Fibroblast of mammary gland (primary cell): ENCODE data around the gene RNF31.
"Not testable (repeated sequence)": the region's sequence is repeated elsewhere in the genome, so short reads cannot be mapped to it uniquely, and the experiment has no call there.

Experiments
- DNase-seq: peaks from one replicate; pipeline ENCODE4 v3.0.0-alpha.2; 2010; ENCODE audit warnings: low read depth
- H3K4me3 ChIP-seq: 2 replicates; pipeline ENCODE4 v1.5.1; 2011; ENCODE audit warnings: low read depth, mild to moderate bottlenecking, low read length, moderate library complexity; ENCODE audit not compliant: control insufficient read depth
- CTCF ChIP-seq: conservative IDR thresholded peaks from 2 replicates; pipeline ENCODE4 v1.5.1; 2011; ENCODE audit warnings: low read depth, low read length, inconsistent platforms; ENCODE audit not compliant: control insufficient read depth, insufficient read depth

Gene RNF31

GRCh38 chr14:24196071-24197055, 49.1 kb downstream of the RNF31 start:
- DNase-seq: peak; percentile 24
- peak overlapping the region; percentile 69 for H3K4me3 ChIP-seq
- TF ChIP-seq CTCF: no peak

GRCh38 chr14:24197056-24197450, 49.8 kb downstream of the RNF31 start:
- no peak for DNase-seq
- TF ChIP-seq CTCF: no peak
- H3K4me3 ChIP-seq: no peak overlapping the region

- DNase-seq: no peak
- no peak overlapping the region for H3K4me3 ChIP-seq
- TF ChIP-seq CTCF: no peak
Measured at GRCh38 chr14:24198814-24199524, 51.7 kb downstream of the RNF31 start.

GRCh38 chr14:24202538-24202937, 55.2 kb downstream of the RNF31 start:
- DNase-seq, H3K4me3 ChIP-seq: not testable (repeated sequence)

GRCh38 chr14:24203249-24203886, 56.1 kb downstream of the RNF31 start:
- not testable (repeated sequence) for DNase-seq, H3K4me3 ChIP-seq

GRCh38 chr14:24204163-24205146, 57.2 kb downstream of the RNF31 start:
- no peak for DNase-seq
- TF ChIP-seq CTCF: no peak
- H3K4me3 ChIP-seq: no peak overlapping the region
